Measurements from ENCODE around the gene CACNG5.

DNA sequence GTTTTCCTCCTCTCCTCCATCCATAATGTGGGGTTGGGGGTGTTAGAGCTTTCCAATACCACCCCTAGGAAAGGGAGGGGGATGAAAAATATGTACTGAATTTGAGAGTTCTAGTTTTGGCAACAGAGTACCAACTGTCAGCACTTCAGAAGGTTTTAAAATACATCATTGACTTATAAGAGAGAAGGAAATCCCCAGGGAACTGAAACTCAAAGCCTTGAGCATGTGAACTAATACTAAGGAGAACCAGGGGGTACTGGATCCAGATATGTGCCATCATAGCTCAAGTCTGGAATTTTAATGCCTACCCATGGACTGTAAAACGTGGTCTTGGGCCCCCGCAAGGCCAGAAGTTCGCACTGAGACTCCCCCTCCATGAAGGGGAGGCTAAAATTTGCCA is 15.8 kb downstream of the CACNG5 start:
- TF ChIP-seq, protein P1, sequence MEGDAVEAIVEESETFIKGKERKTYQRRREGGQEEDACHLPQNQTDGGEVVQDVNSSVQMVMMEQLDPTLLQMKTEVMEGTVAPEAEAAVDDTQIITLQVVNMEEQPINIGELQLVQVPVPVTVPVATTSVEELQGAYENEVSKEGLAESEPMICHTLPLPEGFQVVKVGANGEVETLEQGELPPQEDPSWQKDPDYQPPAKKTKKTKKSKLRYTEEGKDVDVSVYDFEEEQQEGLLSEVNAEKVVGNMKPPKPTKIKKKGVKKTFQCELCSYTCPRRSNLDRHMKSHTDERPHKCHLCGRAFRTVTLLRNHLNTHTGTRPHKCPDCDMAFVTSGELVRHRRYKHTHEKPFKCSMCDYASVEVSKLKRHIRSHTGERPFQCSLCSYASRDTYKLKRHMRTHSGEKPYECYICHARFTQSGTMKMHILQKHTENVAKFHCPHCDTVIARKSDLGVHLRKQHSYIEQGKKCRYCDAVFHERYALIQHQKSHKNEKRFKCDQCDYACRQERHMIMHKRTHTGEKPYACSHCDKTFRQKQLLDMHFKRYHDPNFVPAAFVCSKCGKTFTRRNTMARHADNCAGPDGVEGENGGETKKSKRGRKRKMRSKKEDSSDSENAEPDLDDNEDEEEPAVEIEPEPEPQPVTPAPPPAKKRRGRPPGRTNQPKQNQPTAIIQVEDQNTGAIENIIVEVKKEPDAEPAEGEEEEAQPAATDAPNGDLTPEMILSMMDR (IDR thresholded peaks at IDR 0.05) = no peak
- TF ChIP-seq POLR2A (IDR thresholded peaks at IDR 0.05) = no peak

Data from right lobe of liver (tissue), 4 donors.